Rectal smooth muscle tissue (tissue), 1 donor: ENCODE data around the gene CCDC148.

Experiments used
- H3K27ac ChIP-seq: one replicate; pipeline ENCODE4 v1.7.0; 2013; ENCODE audit warnings: low read depth, low read length, inconsistent platforms
- H3K27me3 ChIP-seq: one replicate; pipeline ENCODE4 v1.7.0; 2013; ENCODE audit warnings: low read length; ENCODE audit not compliant: control insufficient read depth, insufficient read depth
- H3K36me3 ChIP-seq: one replicate; pipeline ENCODE4 v1.7.0; 2013; ENCODE audit warnings: low read length; ENCODE audit not compliant: control insufficient read depth, insufficient read depth
- H3K4me1 ChIP-seq: one replicate; pipeline ENCODE4 v1.7.0; 2013; ENCODE audit warnings: low read length; ENCODE audit not compliant: control insufficient read depth, insufficient read depth
- H3K4me3 ChIP-seq: one replicate; pipeline ENCODE4 v1.7.0; 2013; ENCODE audit warnings: low read length
- H3K9ac ChIP-seq: one replicate; pipeline ENCODE4 v1.7.0; 2013; ENCODE audit warnings: low read length

The CCDC148 gene

DNA sequence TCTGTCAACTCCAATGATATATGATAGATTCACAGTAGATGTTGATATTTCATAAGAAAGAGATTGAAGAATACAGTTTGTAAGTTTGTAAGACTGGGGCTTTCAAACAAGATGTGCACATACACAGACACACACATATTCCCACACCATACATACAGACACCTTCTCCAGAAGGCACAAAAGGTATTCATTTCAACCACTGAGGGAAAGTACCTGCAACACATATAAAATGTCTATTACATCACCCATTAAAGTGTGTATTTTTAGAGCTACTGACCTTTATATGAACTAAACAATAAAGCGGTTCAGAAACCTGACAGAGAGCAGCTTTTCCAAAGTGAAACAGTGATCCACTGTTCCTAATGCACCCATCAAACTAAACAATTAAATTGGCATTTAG, 53.3 kb downstream of the CCDC148 start:
- Histone ChIP-seq H3K27me3 (no peaks in the 10 kb centered on the region), H3K4me3 (no peak overlapping the region), H3K36me3 (no peaks in the 10 kb centered on the region), H3K4me1 (no peaks in the 10 kb centered on the region), H3K9ac (no peak overlapping the region), H3K27ac (no peak overlapping the region)

DNA sequence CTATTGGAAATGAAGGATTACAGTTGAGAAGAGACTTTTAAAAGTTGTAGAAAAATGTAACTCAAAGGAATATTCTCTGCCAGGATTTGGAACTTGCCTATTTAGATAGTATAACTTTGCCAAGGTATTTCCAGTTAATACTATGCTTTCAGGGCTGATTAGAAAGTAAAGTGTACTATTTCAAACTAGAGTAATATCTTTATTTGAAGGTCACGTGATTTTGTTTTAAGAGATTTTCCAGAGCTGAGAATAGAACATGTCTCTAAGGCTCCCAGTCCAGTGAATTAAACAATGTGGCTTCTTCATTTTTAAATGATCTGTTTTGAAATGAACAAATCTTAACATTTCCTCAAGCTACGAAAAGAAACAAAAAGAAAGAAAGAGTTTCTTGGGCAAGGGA, 53.9 kb downstream of the CCDC148 start:
- Histone ChIP-seq H3K27me3 (no peaks in the 10 kb centered on the region), H3K36me3 (no peaks in the 10 kb centered on the region), H3K4me3 (no peak overlapping the region), H3K9ac (no peak overlapping the region), H3K27ac (no peak overlapping the region), H3K4me1 (no peaks in the 10 kb centered on the region)

DNA sequence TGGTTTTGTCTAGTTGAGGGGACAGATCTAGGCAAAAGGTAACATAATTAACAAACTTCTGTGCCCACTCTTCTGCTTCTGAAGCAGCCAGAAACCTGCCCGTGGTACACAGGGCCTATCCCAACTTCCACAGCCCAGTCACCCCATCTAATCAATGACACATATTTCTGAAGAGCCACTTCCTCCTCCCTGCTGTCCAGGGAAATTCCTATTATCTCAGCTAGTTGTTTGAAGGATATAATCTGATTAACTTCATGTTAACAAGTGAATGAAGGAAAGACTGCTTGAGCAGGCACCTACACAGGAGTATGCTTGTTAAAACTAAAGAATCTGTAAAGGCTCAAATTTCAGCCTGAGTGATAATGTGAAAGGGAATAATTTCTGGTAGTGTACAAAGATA, 61.4 kb downstream of the CCDC148 start:
- H3K4me1 ChIP-seq = no peaks in the 10 kb centered on the region
- no peak overlapping the region for H3K27ac ChIP-seq
- H3K9ac ChIP-seq = no peak overlapping the region
- H3K36me3 ChIP-seq = no peaks in the 10 kb centered on the region
- no peak overlapping the region for H3K4me3 ChIP-seq
- no peaks in the 10 kb centered on the region for H3K27me3 ChIP-seq

DNA sequence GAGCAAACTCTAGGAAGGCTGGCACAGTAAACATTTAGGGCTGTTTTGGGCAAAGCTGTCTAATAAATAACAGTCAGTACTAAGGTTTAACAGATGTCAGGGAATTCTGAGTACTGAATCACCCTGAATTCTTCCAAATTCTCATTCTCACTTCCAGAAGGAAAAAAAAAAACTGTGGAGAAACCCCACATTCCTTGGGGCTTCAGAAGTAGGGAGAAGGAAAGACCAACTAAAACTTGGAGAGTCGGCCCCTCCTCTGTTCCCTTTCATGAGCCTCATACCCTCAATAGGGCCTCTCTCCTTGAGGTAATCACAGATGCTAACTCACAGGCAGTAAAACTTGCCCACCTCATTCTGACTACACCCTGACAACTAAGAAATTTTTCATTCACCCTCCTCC, 62.1 kb downstream of the CCDC148 start:
- no peak overlapping the region for H3K4me3 ChIP-seq
- H3K4me1 ChIP-seq = no peaks in the 10 kb centered on the region
- no peaks in the 10 kb centered on the region for H3K36me3 ChIP-seq
- no peak overlapping the region for H3K27ac ChIP-seq
- no peak overlapping the region for H3K9ac ChIP-seq
- H3K27me3 ChIP-seq = no peaks in the 10 kb centered on the region

DNA sequence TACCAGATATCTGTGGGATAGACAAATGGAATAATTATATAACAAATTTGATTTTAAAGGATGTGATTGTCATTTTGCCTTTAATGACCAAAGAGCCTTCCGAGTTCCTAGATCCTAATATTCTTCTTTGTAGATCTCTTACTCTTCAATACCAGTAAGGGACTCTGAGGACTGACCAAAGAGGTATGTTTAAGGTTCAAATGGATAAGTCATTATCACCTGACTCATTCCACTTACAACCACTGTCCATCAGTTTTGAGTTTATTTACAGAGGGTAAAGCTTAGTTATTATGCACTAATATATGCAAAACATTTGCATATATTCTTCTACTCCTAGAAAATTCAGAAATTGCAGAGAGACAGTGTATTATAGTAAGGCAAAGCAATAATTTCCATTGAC, 62.7 kb downstream of the CCDC148 start:
- Histone ChIP-seq H3K4me3 (no peak overlapping the region), H3K27ac (no peak overlapping the region), H3K9ac (no peak overlapping the region), H3K4me1 (no peaks in the 10 kb centered on the region), H3K36me3 (no peaks in the 10 kb centered on the region), H3K27me3 (no peaks in the 10 kb centered on the region)

DNA sequence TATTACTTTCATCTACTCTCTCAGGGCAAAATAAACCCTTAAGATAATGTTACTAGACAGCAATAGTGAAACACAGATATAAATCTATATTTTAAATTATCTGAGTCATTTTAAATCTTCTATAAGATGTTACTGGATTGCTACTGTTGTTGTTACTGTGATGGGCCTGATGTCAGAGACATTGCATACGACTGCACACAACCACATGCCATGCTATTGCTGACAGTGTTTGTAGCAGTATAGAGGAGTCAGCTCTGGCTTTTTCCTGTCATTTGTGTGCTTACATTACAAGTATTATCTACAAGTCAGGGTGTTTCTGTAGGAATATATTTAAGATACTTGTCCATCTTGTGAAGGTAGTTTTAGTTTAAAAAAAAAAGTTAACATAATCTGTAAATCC, 63.9 kb downstream of the CCDC148 start:
- Histone ChIP-seq H3K27ac (no peak overlapping the region), H3K27me3 (no peaks in the 10 kb centered on the region), H3K36me3 (no peaks in the 10 kb centered on the region), H3K9ac (no peak overlapping the region), H3K4me3 (no peak overlapping the region), H3K4me1 (no peaks in the 10 kb centered on the region)

DNA sequence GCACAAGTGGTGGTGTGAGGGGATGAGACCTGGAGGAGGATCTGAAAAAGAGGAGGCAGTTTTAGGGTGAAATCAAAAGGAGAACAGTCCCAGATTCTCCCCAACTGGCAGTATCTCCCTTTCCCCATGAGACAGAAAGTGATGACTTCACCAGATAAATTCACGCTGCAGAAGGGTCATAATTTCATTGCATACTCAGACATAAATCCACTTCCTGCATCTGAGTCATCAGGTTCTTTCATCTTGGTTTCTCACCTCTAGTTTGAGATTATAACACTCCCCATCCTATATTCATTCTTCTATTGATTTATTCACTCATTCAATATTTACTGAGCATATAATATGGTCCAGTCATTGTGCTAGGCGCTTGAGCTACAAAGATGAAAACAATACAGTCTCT, 64.7 kb downstream of the CCDC148 start:
- H3K36me3 ChIP-seq = no peaks in the 10 kb centered on the region
- no peak overlapping the region for H3K9ac ChIP-seq
- H3K27me3 ChIP-seq = no peaks in the 10 kb centered on the region
- no peaks in the 10 kb centered on the region for H3K4me1 ChIP-seq
- H3K4me3 ChIP-seq = no peak overlapping the region
- H3K27ac ChIP-seq = no peak overlapping the region

DNA sequence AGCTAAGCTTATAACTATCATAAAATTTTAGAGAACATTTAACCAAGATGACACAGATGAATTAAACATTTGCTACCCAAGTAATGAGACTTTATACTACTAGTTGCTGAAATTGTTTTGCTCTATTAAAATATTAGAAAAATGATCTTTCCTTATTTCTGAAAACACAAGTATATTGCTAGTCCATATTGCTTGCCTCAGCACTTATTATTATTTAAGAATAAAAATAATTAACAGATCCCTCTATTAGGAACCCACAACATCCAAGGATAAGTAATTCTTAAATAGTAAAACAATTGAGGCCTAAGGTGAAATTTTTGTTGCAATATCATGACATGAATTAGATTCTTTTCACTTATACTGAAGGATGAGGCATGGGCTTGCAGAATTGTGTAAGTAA, 65.2 kb downstream of the CCDC148 start:
- H3K9ac ChIP-seq = no peak overlapping the region
- H3K4me1 ChIP-seq = no peaks in the 10 kb centered on the region
- no peak overlapping the region for H3K4me3 ChIP-seq
- no peaks in the 10 kb centered on the region for H3K36me3 ChIP-seq
- H3K27me3 ChIP-seq = no peaks in the 10 kb centered on the region
- H3K27ac ChIP-seq = no peak overlapping the region

DNA sequence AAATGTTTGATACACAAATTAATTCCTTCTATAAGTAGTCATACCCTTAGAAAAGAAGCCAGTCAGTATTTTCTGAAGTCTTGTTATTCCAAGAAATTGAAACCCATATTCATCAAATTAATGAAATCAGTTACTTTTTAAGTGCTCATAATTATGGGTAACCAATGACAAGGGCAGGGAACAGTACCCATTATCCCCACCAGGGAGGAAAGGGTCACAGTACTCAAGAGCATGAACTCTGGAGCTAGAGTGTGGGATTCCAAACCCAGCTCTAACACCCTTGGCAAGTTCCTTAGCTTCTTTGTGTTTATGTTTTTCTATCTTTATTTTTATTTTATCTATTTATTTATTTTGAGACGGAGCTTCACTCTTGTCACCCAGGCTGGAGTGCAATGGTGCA, 68.4 kb downstream of the CCDC148 start:
- H3K27me3 ChIP-seq = no peaks in the 10 kb centered on the region
- H3K4me1 ChIP-seq = no peaks in the 10 kb centered on the region
- H3K9ac ChIP-seq = no peak overlapping the region
- no peak overlapping the region for H3K4me3 ChIP-seq
- no peaks in the 10 kb centered on the region for H3K36me3 ChIP-seq
- no peak overlapping the region for H3K27ac ChIP-seq

DNA sequence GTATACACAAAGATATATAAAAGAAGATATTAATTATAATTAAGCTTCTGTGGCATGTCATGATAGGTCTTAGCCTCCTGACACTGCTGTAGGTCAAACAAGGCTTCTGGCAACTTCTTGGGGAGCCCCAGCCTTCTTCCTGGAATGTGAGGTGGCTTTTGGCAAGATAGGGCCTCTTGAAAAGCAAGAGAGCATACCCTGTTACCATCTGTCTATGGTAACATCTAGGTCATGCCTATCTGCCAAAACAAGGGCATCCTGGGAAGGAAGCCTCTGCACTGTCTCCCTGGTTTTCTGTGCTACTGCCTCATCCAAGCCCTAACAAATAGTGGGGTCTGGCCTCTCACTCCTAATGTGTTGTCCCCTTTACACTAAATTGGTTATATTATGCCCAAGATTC, 70.9 kb downstream of the CCDC148 start:
- Histone ChIP-seq H3K27me3 (no peaks in the 10 kb centered on the region), H3K4me3 (no peak overlapping the region), H3K36me3 (no peaks in the 10 kb centered on the region), H3K4me1 (no peaks in the 10 kb centered on the region), H3K27ac (no peak overlapping the region), H3K9ac (no peak overlapping the region)

DNA sequence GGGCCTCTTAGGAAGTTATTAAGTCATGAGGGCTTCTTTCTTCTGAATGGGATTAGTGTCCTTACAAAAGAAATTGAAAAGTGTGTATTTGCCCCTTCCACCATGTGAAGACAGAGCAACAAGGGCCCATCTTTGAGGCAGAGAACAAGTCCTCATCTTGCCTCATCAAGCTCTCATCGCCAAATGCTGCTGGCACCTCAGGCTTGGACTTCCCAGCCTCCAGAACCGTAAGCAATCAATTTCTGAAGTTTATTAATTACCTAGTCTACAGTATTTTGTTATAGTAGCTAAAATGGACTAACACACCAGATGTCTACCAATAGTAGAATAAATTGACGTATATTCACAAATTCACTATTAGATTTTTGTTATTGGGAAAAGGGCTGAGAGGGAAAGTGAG, 74.6 kb downstream of the CCDC148 start:
- H3K4me3 ChIP-seq = no peak overlapping the region
- no peaks in the 10 kb centered on the region for H3K36me3 ChIP-seq
- no peak overlapping the region for H3K27ac ChIP-seq
- H3K9ac ChIP-seq = no peak overlapping the region
- no peaks in the 10 kb centered on the region for H3K4me1 ChIP-seq
- H3K27me3 ChIP-seq = no peaks in the 10 kb centered on the region

DNA sequence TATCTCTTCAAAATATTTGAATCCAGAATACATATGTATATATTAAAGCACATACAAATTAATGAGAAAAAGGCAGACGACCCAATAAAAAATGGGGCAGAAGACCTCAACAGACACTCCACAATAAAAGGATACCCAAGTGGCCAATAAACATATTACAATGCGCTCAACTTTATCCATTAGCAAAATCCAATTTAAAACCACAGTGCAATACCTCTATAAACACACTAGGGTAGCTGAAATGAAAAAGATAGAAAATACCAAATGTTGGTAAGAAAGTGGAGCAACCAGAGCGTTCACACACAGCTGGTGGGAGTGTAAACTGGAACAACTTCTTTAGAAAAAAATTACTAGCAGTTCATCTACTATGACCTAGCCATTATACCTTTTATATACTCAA, 75.3 kb downstream of the CCDC148 start:
- H3K4me1 ChIP-seq = no peaks in the 10 kb centered on the region
- no peaks in the 10 kb centered on the region for H3K36me3 ChIP-seq
- no peak overlapping the region for H3K4me3 ChIP-seq
- H3K27ac ChIP-seq = no peak overlapping the region
- H3K9ac ChIP-seq = no peak overlapping the region
- H3K27me3 ChIP-seq = no peaks in the 10 kb centered on the region

DNA sequence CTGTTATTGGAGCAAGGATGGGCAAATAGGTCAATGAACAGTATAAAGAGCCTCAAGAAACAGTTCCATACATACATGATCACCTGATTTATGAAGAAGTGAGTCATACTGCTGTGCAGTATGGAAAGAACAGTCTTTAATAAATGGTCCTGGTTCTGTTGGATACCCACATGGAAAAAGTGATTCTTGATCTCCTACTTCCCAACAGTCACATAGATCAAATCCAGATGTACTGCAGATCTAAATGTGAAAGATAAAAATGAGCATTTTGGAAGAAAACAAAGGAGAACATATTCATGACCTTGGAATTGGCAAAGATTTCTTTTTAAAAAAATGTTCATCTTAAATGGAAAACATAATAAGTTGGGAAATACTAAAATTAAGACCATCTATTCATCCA, 75.8 kb downstream of the CCDC148 start:
- no peaks in the 10 kb centered on the region for H3K4me1 ChIP-seq
- no peaks in the 10 kb centered on the region for H3K27me3 ChIP-seq
- no peak overlapping the region for H3K27ac ChIP-seq
- no peak overlapping the region for H3K4me3 ChIP-seq
- H3K9ac ChIP-seq = no peak overlapping the region
- H3K36me3 ChIP-seq = no peaks in the 10 kb centered on the region

DNA sequence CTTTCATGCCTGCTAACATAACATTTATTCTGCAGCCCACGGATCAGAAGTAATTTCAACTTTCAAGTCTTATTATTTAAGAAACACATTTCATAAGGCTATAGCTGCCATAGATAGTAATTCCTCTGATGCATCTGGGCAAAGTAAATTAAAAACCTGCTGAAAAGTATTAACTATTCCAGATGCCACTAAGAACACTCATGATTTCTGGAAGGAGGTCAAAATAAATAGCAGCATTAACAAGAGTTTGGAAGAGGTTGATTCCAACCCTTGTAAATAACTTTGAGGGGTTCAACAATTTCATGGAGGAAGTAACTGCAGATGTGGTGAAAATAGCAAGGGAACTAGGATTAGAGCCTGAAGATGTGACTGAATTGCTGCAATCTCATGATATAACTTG, 77.6 kb downstream of the CCDC148 start:
- no peak overlapping the region for H3K4me3 ChIP-seq
- H3K36me3 ChIP-seq = no peaks in the 10 kb centered on the region
- H3K4me1 ChIP-seq = no peaks in the 10 kb centered on the region
- no peaks in the 10 kb centered on the region for H3K27me3 ChIP-seq
- no peak overlapping the region for H3K27ac ChIP-seq
- H3K9ac ChIP-seq = no peak overlapping the region
